ENCODE results near the gene ATP9A. TPM values are rescaled to one million over a fixed set of nuclear protein-coding genes. Genes with fewer than 3 reads are reported as not detected.

Gene ATP9A
- total RNA-seq, 1 experiment from 2014 or later, result 18.7 TPM

DNA sequence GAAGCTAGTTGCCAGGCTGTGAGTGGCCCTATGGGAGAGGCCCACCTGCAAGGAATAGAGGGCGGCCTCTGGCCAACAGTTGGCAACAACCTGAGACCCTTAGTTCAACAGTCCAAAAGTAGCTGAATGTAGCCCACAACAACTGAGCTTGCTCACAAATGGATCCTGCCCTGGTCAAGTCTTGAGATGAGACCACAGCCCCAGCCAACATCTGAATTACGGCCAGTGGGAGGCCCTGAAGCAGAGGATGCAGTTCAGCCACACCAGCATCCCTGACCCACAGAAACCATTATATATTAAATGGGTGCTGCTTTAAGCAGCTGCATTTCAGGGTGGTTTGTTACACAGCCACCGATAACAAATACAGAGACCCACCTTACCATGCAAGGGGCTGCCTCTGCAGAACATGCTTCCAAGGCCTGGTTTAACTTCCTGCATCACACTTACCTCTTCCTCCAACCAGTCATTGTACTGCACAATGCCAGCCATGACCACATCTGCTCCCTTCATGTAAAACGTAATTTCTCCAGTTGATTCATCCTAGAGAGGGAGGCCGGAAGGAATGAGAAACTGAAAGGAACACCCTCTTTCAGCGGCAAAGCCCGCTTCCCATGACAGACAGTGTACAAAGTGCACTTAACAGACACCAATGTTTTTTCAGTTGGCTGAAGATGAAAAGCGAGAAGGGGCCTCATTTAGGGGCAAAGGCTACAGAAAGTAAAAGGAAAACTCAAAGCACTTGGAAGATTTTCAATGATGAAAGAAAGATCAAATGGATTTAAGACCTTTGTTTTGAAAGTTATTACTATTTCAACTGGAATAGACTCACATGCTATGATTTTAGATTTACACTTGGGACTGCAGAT, 139.4 kb downstream of the ATP9A start:
- DNase-seq (ENCODE audit: low read depth), result peak; percentile 94

- no peak for DNase-seq (ENCODE audit: low read depth)
Observed at GRCh38 chr20:51627586-51627985, 140.6 kb downstream of the ATP9A start.

GRCh38 chr20:51625105-51625504, 143.1 kb downstream of the ATP9A start:
- no peak for DNase-seq (ENCODE audit: low read depth)

DNA sequence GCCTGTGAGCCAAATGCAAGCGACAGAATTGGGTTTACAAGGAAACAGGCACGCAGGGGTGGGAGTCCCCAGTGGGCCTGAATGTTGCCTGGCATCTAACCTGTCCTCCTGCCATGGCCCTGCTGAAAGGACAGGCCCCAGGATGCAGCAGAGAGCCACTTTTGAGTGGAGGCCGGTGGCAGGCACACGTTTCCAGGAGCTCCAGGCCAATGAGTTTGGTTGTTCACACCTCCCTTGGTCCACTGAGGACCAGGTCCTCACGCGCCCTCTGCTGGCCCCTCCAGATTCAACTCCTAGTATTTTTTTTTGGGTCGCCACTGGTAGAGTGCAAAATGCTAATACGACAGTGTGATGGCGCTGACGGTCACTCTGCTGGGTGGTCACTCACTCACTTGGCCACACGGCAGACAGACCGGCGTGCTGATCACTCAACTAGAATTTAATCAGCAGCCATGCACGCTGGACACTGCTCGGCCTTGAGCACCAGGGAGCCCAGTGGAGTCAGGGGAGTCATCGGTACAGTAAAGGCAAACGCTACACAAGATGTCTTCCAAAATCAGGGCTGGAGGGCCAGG, 143.9 kb downstream of the ATP9A start:
- DNase-seq (ENCODE audit: low read depth), result peak; percentile 81

GRCh38 chr20:51623255-51623654, 144.9 kb downstream of the ATP9A start:
- no peak for DNase-seq (ENCODE audit: low read depth)

- DNase-seq (ENCODE audit: low read depth), result no peak
Observed at GRCh38 chr20:51622004-51622874, 146.0 kb downstream of the ATP9A start.

DNA sequence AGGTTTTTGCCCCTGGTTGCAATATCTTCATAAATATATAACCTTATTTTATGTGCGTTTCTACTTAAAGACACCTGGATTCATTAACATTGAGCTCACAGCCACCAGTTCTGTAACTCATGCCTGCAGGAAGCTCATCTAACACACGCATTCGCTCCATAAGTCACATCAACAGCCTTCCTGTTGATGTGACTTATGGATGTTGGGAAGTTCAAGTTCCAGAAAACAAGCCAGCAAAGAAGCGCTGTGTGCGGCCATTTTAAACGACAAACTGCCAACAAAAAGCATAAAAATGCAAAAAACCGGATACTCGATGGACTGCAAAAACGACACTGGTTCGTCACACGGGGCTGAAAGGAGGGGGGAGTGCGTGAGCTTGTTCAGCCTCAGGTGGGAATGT, 147.8 kb downstream of the ATP9A start:
- DNase-seq (ENCODE audit: low read depth), result no peak

- no peak for DNase-seq (ENCODE audit: low read depth)
Observed at GRCh38 chr20:51616060-51616459, 152.1 kb downstream of the ATP9A start.

DNA sequence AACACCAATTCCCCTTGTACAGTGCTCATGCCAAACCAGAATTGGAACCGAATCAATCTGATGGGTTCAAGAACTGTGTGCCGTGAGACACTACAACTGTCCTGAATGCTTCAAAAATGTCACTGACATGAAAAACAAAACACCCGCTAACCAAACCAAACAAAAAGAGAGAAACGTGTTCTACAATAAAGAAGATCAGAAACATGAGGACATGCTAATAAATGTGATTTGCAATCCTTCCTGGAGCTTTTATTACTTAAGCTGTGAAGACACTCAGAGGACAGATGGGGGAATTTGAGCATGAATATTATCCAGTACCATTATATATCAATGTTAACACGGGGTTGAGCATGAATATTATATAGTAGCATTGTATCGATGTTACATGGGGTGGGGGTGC, 153.5 kb downstream of the ATP9A start:
- DNase-seq (ENCODE audit: low read depth), result no peak

DNA sequence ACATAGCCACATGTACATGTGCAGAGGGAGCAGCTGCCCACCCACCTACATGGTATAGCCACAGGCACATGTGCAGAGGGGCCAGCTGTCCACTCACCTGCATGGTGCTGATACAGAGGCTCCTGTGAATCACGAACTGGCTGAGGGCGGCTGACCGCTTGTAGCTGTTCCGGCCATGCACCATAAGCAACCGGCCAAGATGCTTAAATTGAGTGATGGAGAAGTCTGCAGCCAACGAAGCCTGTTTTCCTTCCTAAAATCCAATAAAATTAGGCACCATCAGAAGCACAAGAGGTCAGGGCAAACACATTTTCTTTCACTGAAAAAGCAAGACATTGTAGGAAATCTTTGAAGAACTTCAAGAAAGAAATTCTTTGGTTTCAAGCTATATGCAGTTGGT, 154.6 kb downstream of the ATP9A start:
- no peak for DNase-seq (ENCODE audit: low read depth)

GRCh38 chr20:51612896-51613295, 155.3 kb downstream of the ATP9A start:
- no peak for DNase-seq (ENCODE audit: low read depth)

DNA sequence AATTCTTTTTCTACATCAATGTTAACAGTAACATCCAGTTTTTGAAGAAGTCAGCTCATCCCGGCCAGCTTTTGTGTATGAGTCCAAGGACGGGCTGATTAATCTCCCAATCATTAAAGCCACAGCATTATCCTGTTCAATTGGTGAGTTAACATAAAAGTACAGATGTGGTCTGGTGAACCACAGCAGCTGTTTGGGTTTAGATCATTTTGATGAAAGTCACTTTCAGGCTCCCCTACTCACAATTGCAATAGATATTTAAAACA, 156.6 kb downstream of the ATP9A start:
- DNase-seq (ENCODE audit: low read depth), result no peak

- no peak for DNase-seq (ENCODE audit: low read depth)
Observed at GRCh38 chr20:51610761-51611624, 157.2 kb downstream of the ATP9A start.

DNA sequence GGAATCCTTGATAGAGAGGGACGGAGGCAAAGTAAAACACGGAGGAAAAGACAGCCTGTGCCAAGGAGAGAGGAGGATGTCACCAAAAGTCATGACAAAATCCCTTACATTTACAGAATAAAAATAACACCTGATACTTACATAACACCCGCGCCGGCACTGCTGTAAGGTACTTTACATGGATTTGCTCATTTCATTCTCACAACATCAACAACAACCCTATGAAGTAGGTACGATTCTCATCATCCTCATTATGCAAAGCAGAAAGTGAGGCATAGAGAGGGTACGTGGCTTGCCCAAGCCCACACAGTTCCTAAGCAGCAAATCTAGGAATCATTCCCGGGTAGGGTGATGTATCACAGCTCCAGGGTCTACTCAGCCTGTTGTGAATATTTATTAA, 158.1 kb downstream of the ATP9A start:
- no peak for DNase-seq (ENCODE audit: low read depth)

DNA sequence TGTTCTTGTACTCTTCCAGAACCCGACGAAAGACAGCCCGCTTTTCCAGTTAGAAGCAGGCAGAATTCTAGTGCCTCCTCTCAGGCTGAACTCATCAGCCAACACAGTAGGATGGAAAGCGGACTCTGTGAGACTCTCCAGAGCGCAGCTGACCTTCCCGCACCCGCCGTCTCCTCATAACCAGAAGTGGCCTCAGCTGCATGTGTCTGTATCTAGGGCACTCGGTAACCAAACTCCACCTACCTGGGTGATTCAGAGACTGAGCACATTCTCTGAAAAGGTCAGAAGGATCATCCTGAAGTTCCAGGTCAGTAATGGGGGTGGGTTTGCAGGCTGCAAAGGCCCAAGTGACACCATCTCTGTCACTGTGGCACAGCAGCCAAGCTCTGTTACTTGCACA, 158.9 kb downstream of the ATP9A start:
- DNase-seq (ENCODE audit: low read depth), result no peak

- no peak for DNase-seq (ENCODE audit: low read depth)
Observed at GRCh38 chr20:51608061-51608460, 160.1 kb downstream of the ATP9A start.

DNA sequence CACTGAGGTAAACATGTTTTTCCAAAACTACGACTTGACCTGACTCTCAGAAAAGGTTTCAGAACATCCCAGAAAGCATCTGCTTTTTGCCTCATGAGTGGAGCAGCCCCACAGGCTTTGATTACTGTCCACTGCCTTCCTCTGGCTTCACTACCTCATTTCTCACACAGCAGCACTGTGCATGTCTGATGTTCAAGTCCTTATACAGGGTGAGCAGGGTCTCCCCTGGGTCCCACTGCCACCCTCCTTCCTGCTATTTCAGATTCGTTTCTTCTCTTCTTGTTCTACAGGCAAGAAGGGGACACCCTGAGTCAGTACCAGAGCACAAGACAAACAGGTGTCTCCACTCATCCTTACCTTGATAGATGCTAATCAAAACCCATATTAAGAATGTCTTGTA, 161.0 kb downstream of the ATP9A start:
- DNase-seq (ENCODE audit: low read depth), result no peak

DNA sequence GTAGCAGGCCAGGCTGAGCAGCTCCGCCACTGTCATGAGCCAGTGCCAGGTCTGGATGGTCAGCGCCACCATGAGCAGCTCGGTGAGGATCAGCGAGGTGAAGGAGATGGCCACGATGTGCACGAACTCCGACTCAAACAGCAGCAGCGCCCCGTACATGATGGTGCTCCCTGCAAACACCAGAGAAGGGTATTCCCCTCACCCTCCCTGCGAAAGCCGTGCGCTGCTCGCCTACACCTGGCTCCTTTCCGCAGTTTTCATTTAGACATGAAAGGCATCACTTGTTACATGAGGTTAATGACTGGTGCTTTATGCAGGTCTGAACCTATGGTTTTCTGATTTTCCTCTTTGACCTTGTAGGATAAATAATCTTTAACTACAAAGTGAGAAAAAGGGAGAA, 163.3 kb downstream of the ATP9A start:
- DNase-seq (ENCODE audit: low read depth), result no peak

GRCh38 chr20:51602131-51602530, 166.1 kb downstream of the ATP9A start:
- DNase-seq (ENCODE audit: low read depth), result no peak

- DNase-seq (ENCODE audit: low read depth), result no peak
Observed at GRCh38 chr20:51600950-51601349, 167.2 kb downstream of the ATP9A start.

GRCh38 chr20:51600016-51600420, 168.2 kb downstream of the ATP9A start:
- DNase-seq (ENCODE audit: low read depth), result no peak

- DNase-seq (ENCODE audit: low read depth), result no peak
Observed at GRCh38 chr20:51598556-51598955, 169.6 kb downstream of the ATP9A start.
